Measurements from ENCODE around the gene MDM2. TPM values are rescaled to one million over a fixed set of nuclear protein-coding genes. Genes with fewer than 3 reads are reported as not detected.

MDM2 gene
- total RNA-seq, 1 experiment from 2014 or later, result 118 TPM

DNA sequence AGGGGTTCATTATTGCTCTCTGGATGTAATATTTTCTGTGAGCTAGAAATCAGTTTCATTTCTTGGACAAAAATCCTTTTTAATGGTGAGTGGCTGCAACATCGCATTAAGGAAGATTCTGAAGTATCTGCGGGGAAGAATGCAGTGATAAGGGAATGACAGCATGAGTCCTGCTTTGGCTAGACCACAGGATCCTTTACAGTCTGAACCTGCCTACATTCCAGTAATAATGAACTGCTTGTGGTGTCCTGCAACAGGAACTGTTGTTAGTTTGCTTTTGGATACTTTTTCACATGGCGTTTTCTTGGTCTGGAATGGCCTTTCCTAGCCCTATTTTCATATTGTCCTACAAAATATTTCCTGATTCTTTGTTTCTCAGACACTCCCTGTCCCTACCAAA is 15.7 kb downstream of the MDM2 start:
- no peak for DNase-seq
- Mint-ChIP-seq H3K27me3 (ENCODE audit: insufficient read depth, unreplicated experiment) (no peaks in the 10 kb centered on the region), H3K4me3 (ENCODE audit: unreplicated experiment) (no peak overlapping the region), H3K4me1 (ENCODE audit: low read depth, unreplicated experiment) (no peaks in the 10 kb centered on the region), H3K36me3 (ENCODE audit: insufficient read depth, unreplicated experiment) (peaks cover 86% of the 10 kb centered on the region), H3K9me3 (ENCODE audit: unreplicated experiment) (no peaks in the 10 kb centered on the region), H3K27ac (ENCODE audit: unreplicated experiment) (no peak overlapping the region)
- H3K27me3 ChIP-seq (replicated peaks; ENCODE audit: control insufficient read depth, insufficient read depth, low read length), result no peaks in the 10 kb centered on the region
- no peak overlapping the region for H3K4me3 ChIP-seq (ENCODE audit: low read depth, low read length)
- intact Hi-C loops (cut with micrococcal nuclease; ENCODE audit: unreplicated experiment), result no loop called here
- ChIA-PET POLR2A (no interaction called here), CTCF (no interaction called here)
- TF ChIP-seq, protein P1, sequence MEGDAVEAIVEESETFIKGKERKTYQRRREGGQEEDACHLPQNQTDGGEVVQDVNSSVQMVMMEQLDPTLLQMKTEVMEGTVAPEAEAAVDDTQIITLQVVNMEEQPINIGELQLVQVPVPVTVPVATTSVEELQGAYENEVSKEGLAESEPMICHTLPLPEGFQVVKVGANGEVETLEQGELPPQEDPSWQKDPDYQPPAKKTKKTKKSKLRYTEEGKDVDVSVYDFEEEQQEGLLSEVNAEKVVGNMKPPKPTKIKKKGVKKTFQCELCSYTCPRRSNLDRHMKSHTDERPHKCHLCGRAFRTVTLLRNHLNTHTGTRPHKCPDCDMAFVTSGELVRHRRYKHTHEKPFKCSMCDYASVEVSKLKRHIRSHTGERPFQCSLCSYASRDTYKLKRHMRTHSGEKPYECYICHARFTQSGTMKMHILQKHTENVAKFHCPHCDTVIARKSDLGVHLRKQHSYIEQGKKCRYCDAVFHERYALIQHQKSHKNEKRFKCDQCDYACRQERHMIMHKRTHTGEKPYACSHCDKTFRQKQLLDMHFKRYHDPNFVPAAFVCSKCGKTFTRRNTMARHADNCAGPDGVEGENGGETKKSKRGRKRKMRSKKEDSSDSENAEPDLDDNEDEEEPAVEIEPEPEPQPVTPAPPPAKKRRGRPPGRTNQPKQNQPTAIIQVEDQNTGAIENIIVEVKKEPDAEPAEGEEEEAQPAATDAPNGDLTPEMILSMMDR (IDR thresholded peaks at IDR 0.05; ENCODE audit: insufficient read depth in 1 of 2, low read depth in 1 of 2, low read length in 1 of 2, severe bottlenecking in 1 of 2, unreplicated experiment in 1 of 2), result no peak
- no peaks in the 10 kb centered on the region for H3K9me3 ChIP-seq
- no TSS peak for BruUV-seq (replicated peaks)
- H3K36me3 ChIP-seq (ENCODE audit: control insufficient read depth, insufficient read depth, low read length), result peaks cover 3% of the 10 kb centered on the region
- no peaks in the 10 kb centered on the region for H3K4me1 ChIP-seq

DNA sequence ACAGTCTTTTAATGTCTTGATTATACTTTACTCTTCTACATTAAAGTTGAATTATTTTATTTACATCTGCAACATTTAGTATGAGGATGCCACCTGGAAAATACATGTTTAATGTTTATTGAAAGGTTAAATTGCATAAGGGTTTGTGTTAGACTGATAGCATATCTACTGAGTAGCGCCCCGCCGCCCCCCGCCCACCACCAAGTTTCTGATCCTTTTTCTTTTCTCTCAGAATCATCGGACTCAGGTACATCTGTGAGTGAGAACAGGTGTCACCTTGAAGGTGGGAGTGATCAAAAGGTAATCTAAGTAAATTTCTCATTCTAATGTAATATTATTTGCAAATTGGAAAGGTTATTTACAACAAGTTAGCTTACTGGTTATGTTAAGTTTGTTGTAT is 16.2 kb downstream of the MDM2 start:
- POLR2A ChIA-PET, result no interaction called here
- DNase-seq, result no peak
- Mint-ChIP-seq H3K4me1 (ENCODE audit: low read depth, unreplicated experiment) (no peaks in the 10 kb centered on the region), H3K4me3 (ENCODE audit: unreplicated experiment) (no peak overlapping the region), H3K36me3 (ENCODE audit: insufficient read depth, unreplicated experiment) (peaks cover 86% of the 10 kb centered on the region), H3K27me3 (ENCODE audit: insufficient read depth, unreplicated experiment) (no peaks in the 10 kb centered on the region), H3K9me3 (ENCODE audit: unreplicated experiment) (no peaks in the 10 kb centered on the region), H3K27ac (ENCODE audit: unreplicated experiment) (no peak overlapping the region)
- H3K36me3 ChIP-seq (ENCODE audit: control insufficient read depth, insufficient read depth, low read length), result peaks cover 3% of the 10 kb centered on the region
- no peaks in the 10 kb centered on the region for H3K9me3 ChIP-seq
- no peaks in the 10 kb centered on the region for H3K27me3 ChIP-seq (replicated peaks; ENCODE audit: control insufficient read depth, insufficient read depth, low read length)
- BruUV-seq (replicated peaks), result no TSS peak
- no peaks in the 10 kb centered on the region for H3K4me1 ChIP-seq
- intact Hi-C loops (cut with micrococcal nuclease; ENCODE audit: unreplicated experiment), result no loop called here
- TF ChIP-seq, protein P1 (IDR thresholded peaks at IDR 0.05; ENCODE audit: insufficient read depth in 1 of 2, low read depth in 1 of 2, low read length in 1 of 2, severe bottlenecking in 1 of 2, unreplicated experiment in 1 of 2), result no peak
- CTCF ChIA-PET, result no interaction called here
- no peak overlapping the region for H3K4me3 ChIP-seq (ENCODE audit: low read depth, low read length)

DNA sequence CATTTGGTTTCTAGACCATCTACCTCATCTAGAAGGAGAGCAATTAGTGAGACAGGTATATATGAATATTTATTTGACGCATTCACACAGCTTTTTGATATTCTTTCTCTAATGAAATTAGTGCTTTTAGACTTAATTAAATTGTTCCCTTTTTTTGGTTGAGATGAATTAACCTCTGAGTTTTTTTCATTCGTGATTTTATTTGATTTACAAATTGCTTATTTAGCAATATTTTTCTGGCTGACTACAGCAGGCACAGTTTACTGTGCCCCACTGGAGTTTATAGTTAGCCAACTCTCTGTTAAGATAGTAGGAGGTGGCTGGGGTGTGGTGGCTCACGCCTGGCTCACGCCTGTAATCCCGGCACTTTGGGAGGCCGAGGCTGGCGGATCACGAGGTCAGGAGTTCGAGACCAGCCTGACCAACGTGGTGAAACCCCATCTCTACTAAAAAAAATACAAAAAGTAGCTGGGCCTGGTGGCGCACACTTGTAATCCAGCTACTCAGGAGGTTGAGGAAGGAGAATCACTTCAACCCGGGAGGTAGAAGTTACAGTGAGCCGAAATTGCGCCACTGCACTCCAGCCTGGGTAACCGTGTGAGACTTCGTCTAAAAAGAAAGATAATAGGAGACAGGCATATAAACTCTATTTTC is 16.7 kb downstream of the MDM2 start:
- H3K4me3 Mint-ChIP-seq (ENCODE audit: unreplicated experiment), result no peak overlapping the region
- POLR2A ChIA-PET, result no interaction called here

More for the DNA sequence above, 16.7 kb downstream of the MDM2 start:
- Mint-ChIP-seq H3K9me3 (ENCODE audit: unreplicated experiment) (no peaks in the 10 kb centered on the region), H3K27ac (ENCODE audit: unreplicated experiment) (no peak overlapping the region), H3K4me1 (ENCODE audit: low read depth, unreplicated experiment) (no peaks in the 10 kb centered on the region), H3K36me3 (ENCODE audit: insufficient read depth, unreplicated experiment) (peaks cover 86% of the 10 kb centered on the region), H3K27me3 (ENCODE audit: insufficient read depth, unreplicated experiment) (no peaks in the 10 kb centered on the region)
- TF ChIP-seq, protein P1 (IDR thresholded peaks at IDR 0.05; ENCODE audit: insufficient read depth in 1 of 2, low read depth in 1 of 2, low read length in 1 of 2, severe bottlenecking in 1 of 2, unreplicated experiment in 1 of 2), result no peak
- CTCF ChIA-PET, result no interaction called here
- H3K27me3 ChIP-seq (replicated peaks; ENCODE audit: control insufficient read depth, insufficient read depth, low read length), result no peaks in the 10 kb centered on the region
- intact Hi-C loops (cut with micrococcal nuclease; ENCODE audit: unreplicated experiment), result no loop called here
- H3K4me1 ChIP-seq, result no peaks in the 10 kb centered on the region
- no peaks in the 10 kb centered on the region for H3K9me3 ChIP-seq
- no peak overlapping the region for H3K4me3 ChIP-seq (ENCODE audit: low read depth, low read length)
- peaks cover 3% of the 10 kb centered on the region for H3K36me3 ChIP-seq (ENCODE audit: control insufficient read depth, insufficient read depth, low read length)
- BruUV-seq (replicated peaks), result no TSS peak
- DNase-seq, result no peak

Data from Caco-2 (cell line).